Pancreas (tissue), 10 donors: Measurements from ENCODE around the gene CEP97. TPM values are rescaled to one million over a fixed set of nuclear protein-coding genes. Genes with fewer than 3 reads are reported as not detected.

Experiments used
- ATAC-seq, 4 donors: fragments of 200-7000 bp; cut with Tn5 transposase; one replicate each; pipeline versions ENCODE4 v1.8.0 to v1.9.1; 2020; ENCODE audit warnings: mild to moderate bottlenecking in 4 of 4, moderate library complexity in 4 of 4
- DNase-seq, 6 donors: peaks; one replicate each; pipeline ENCODE4 v3.0.0-alpha.2; 2020
- FAIRE-seq: peaks from 2 replicates; lab custom pipeline; 2012; peaks lifted over from hg19 to GRCh38; lab: Jason Lieb, UNC
- H3K27ac ChIP-seq, 4 donors: fragments of 200-600 bp; sonication (generic); 1 replicate in 3 of 4; 2 replicates in 1 of 4; pipeline versions ENCODE4 v1.5.0 to v1.8.0; 2020
- H3K27me3 ChIP-seq, 4 donors: fragments of 200-600 bp; one replicate each; pipeline ENCODE4 v1.8.0; 2021
- H3K36me3 ChIP-seq, 3 donors: fragments of 200-600 bp; sonication (generic) in 1 of 3; one replicate each; pipeline versions ENCODE4 v1.5.0 to v1.8.0; 2020 to 2021
- H3K4me1 ChIP-seq, 3 donors: fragments of 200-600 bp; one replicate each; pipeline ENCODE4 v1.8.0; 2021
- H3K4me3 ChIP-seq, 4 donors: fragments of 200-600 bp; sonication (generic) in 2 of 4; one replicate each; pipeline versions ENCODE4 v1.5.0 to v1.8.0; 2020 to 2021
- H3K9me3 ChIP-seq, 4 donors: fragments of 200-600 bp; one replicate each; pipeline ENCODE4 v1.8.0; 2021
- WGBS, 2 donors: extraction: QIAGEN DNeasy Blood & Tissue Kit; methylation state at CpG; one replicate each; pipeline ENCODE4 v1.1.7; 2013; 5-methylcytosine and 5-hydroxymethylcytosine counted together
- intact Hi-C, 3 donors: fragments of 100-400 bp; cut with DNase I; formaldehyde crosslinking; loops; one replicate each; pipeline versions ENCODE4 v1.11.1 to v1.14.2; 2022
- polyA plus RNA-seq, 2 donors: library from polyadenylated mRNA; stranded (reverse); fragments of 200-250 nt; gene quantifications; one replicate each; pipeline ENCODE4 v1.2.3, GENCODE V29; 2013
- total RNA-seq, 6 donors: library from RNA; stranded (reverse); fragmentation: NEBNext Ultra II Directional in 4 of 6; extraction: Animal tissue kit (Norgen Biotek cat#: 25700) in 4 of 6; gene quantifications; one replicate each; pipeline versions ENCODE4 v1.2.1 to v1.2.4, GENCODE V29; 2021 to 2023
- TF ChIP-seq, protein P1 (sequence below), 4 donors: fragments of 200-600 bp; sonication (generic) in 3 of 4; IDR thresholded peaks; one replicate each; pipeline versions ENCODE4 v1.5.0 to v1.8.0; 2021; ENCODE audit warnings: antibody characterized with exemption in 4 of 4
- donor health status: healthy with polysubstance abuse.
- donor health status: DM: no; HTN: no; CAD: no; lungs with moderate emphysema.
- donor health status: DM: no; HTN: no; CAD: no.
- donor health status: control.
- donor health status: control.
- donor health status: Bipolar disorder and iron deficiency.
- donor health status: DM: yes; HTN: yes; CAD: no.
- donor health status: DM: no; HTN: no; CAD: no.
- donor health status: DM: no; HTN: no; CAD: no.
- donor health status: DM: yes; HTN: yes; CAD: no.

CEP97 gene
- total and polyA plus RNA-seq, 8 donors: 0.76 to 4.6 (median 2.0) TPM

DNA sequence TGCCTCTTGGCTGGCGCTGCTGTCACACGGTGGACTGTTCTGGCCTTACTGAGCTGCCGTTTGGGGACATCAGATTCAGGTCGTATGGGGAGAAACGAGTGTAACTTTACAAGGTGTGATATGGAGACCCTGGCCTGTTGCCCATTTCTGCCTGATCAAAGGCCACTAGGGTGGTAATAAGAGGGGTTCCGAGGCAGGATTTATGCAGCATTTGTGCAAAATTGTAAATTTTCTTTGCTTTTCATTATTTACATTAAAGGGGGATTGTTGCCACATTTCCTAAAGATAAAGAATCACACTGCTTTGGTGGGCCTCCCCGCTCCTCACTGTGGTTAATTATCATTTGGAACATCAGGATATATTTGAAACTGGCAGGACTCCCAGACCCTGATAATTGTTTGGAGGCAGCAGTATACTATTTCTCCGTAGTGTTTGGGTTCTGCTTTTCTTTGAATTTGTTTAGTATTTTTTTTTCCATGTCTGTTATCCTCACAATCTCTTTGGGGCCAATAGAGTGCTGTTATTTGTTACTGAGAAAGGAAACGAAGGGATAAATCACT, 55.5 kb downstream of the CEP97 start:
- Histone ChIP-seq H3K4me3 (peak overlapping the region; percentile 69 to 94 (median 84)), H3K4me1 (peaks cover 0 to 5% (median 0%) of the 10 kb centered on the region in 3 donors), H3K9me3 (no peaks in the 10 kb centered on the region), H3K27me3 (no peaks in the 10 kb centered on the region), H3K36me3 (no peaks in the 10 kb centered on the region), H3K27ac (no peak overlapping the region)
- TF ChIP-seq, protein P1, sequence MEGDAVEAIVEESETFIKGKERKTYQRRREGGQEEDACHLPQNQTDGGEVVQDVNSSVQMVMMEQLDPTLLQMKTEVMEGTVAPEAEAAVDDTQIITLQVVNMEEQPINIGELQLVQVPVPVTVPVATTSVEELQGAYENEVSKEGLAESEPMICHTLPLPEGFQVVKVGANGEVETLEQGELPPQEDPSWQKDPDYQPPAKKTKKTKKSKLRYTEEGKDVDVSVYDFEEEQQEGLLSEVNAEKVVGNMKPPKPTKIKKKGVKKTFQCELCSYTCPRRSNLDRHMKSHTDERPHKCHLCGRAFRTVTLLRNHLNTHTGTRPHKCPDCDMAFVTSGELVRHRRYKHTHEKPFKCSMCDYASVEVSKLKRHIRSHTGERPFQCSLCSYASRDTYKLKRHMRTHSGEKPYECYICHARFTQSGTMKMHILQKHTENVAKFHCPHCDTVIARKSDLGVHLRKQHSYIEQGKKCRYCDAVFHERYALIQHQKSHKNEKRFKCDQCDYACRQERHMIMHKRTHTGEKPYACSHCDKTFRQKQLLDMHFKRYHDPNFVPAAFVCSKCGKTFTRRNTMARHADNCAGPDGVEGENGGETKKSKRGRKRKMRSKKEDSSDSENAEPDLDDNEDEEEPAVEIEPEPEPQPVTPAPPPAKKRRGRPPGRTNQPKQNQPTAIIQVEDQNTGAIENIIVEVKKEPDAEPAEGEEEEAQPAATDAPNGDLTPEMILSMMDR (IDR thresholded peaks at IDR 0.05): no peak
- FAIRE-seq: no peak
- DNase-seq: peak in 2 of 6 donors; percentile 22 to 32
- 22% methylated on average over 9 of the region's 9 CpGs for WGBS, 2 donors
- intact Hi-C loops: no loop called here
- ATAC-seq: no peak

DNA sequence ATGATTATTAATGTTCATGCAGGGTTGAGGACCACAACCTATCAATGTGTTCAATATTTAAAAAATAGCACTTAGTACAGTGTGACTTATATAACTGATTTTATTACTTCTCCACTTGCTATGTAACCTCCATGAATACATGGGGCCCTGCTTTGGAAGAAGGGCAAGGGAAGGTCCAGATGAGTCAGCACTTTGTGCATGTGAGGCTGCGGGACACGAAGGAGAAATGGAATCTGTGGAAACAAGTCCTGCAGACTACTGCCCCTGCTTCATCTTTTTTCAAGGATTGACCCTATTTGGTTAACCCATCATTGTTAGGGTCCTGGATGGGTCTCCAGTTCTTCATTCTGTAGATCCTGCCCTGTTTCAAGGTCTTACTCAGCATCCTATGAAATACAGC, 56.2 kb downstream of the CEP97 start:
- Histone ChIP-seq H3K4me1 (peaks cover 0 to 5% (median 0%) of the 10 kb centered on the region in 3 donors), H3K4me3 (no peak overlapping the region), H3K27ac (no peak overlapping the region), H3K36me3 (peaks cover 0 to 3% (median 0%) of the 10 kb centered on the region in 3 donors), H3K9me3 (no peaks in the 10 kb centered on the region), H3K27me3 (no peaks in the 10 kb centered on the region)
- FAIRE-seq (no peak), ATAC-seq (no peak), DNase-seq (no peak)
- TF ChIP-seq, protein P1 (IDR thresholded peaks at IDR 0.05): no peak
- 82 to 87% methylated on average over 2 of the region's 2 CpGs for WGBS, 2 donors
- intact Hi-C loops: no loop called here

DNA sequence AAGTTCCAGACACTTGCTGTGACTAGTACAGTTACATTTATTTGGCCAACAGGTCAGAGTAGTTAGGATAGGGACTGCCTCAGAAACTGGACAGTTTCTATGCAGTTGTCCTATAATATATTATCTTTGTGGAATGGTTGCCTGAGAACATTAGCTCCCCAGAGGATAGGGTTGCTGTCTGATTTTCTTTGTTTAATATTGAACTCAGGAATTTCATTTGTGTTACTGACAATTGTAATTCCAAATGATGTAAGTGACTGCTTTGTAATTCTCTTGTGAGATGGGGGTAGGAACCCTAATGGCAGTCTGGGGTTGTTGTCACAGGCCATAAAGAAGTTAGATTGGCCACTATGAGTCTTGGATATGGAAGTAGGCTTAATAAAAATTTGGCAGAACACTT, 56.8 kb downstream of the CEP97 start:
- no peaks in the 10 kb centered on the region for H3K27me3 ChIP-seq
- intact Hi-C loops: no loop called here
- H3K4me1 ChIP-seq: peaks cover 0 to 5% (median 0%) of the 10 kb centered on the region in 3 donors
- no peak for DNase-seq
- no peak overlapping the region for H3K27ac ChIP-seq
- FAIRE-seq: no peak
- H3K9me3 ChIP-seq: no peaks in the 10 kb centered on the region
- peaks cover 0 to 3% (median 0%) of the 10 kb centered on the region in 3 donors for H3K36me3 ChIP-seq
- H3K4me3 ChIP-seq: no peak overlapping the region
- ATAC-seq: no peak
- TF ChIP-seq, protein P1 (IDR thresholded peaks at IDR 0.05): no peak

- no peak overlapping the region for H3K27ac ChIP-seq
- no peaks in the 10 kb centered on the region for H3K9me3 ChIP-seq
- ATAC-seq: no peak
- H3K27me3 ChIP-seq: no peaks in the 10 kb centered on the region
- no peak for FAIRE-seq
- WGBS, 2 donors: 88 to 91% methylated on average over 5 of the region's 5 CpGs
- no peak overlapping the region for H3K4me3 ChIP-seq
- no peak for DNase-seq
- peaks cover 0 to 3% (median 0%) of the 10 kb centered on the region in 3 donors for H3K36me3 ChIP-seq
- H3K4me1 ChIP-seq: no peaks in the 10 kb centered on the region
- TF ChIP-seq, protein P1 (IDR thresholded peaks at IDR 0.05): no peak
- intact Hi-C loops: no loop called here
These were observed 60.6 kb downstream of the CEP97 start for GRCh38 chr3:101784855-101785613.

DNA sequence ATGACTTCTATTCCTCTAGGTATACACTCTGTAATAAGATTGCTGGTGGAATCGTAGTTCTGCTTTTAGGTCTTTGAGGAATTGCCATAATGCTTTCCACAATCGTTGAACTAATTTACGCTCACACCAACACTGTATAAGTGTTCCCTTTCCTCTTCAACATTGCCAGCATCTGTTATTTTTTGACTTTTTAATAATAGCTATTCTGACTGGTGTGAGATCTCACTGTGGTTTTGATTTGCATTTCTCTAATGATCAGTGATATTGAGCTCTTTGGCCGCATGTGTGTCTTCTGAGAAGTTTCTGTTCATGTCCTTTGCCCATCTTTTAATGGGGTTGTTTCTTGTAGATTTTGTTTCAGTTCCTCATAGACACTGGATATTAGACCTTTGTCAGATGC, 67.4 kb downstream of the CEP97 start:
- DNase-seq: no peak
- 90 to 98% methylated on average over 4 of the region's 4 CpGs for WGBS, 2 donors
- H3K27me3 ChIP-seq: no peaks in the 10 kb centered on the region

More for the DNA sequence above, 67.4 kb downstream of the CEP97 start:
- Histone ChIP-seq H3K4me3 (no peak overlapping the region), H3K27ac (no peak overlapping the region), H3K4me1 (no peaks in the 10 kb centered on the region), H3K9me3 (no peaks in the 10 kb centered on the region), H3K36me3 (no peaks in the 10 kb centered on the region)
- FAIRE-seq (no peak), ATAC-seq (no peak)
- TF ChIP-seq, protein P1 (IDR thresholded peaks at IDR 0.05): no peak
- intact Hi-C loops: no loop called here
